GM19328 (cell line): ENCODE data around the gene FUT6.
"Not testable (repeated sequence)": the region's sequence is repeated elsewhere in the genome, so short reads cannot be mapped to it uniquely, and the experiment has no call there.

ENCODE experiments used
- ATAC-seq: cut with Tn5 transposase; IDR thresholded peaks from one replicate; pipeline ENCODE4 v1.9.1; 2021; ENCODE audit warnings: mild to moderate bottlenecking, moderate library complexity; ENCODE audit not compliant: unreplicated experiment

FUT6 gene

GRCh38 chr19:5857203-5858081 is 17.9 kb upstream of the FUT6 start:
- no peak for ATAC-seq

GRCh38 chr19:5855151-5855550 is 15.6 kb upstream of the FUT6 start:
- not testable (repeated sequence) for ATAC-seq

- not testable (repeated sequence) for ATAC-seq
These were observed 14.6 kb upstream of the FUT6 start for GRCh38 chr19:5854121-5854520.

GRCh38 chr19:5851302-5851701 is 11.8 kb upstream of the FUT6 start, which contains the start of gene FUT3:
Gene FUT3 (minus strand): TSS chr19:5851449.
- ATAC-seq: no peak

GRCh38 chr19:5850743-5851293 is 11.3 kb upstream of the FUT6 start:
- no peak for ATAC-seq

- no peak for ATAC-seq
These were observed 10.7 kb upstream of the FUT6 start for GRCh38 chr19:5850189-5850588.

GRCh38 chr19:5848621-5849020 is 9.1 kb upstream of the FUT6 start:
- not testable (repeated sequence) for ATAC-seq

- not testable (repeated sequence) for ATAC-seq
These were observed 8.3 kb upstream of the FUT6 start for GRCh38 chr19:5847846-5848245.

- ATAC-seq: no peak
These were observed 5.2 kb upstream of the FUT6 start for GRCh38 chr19:5844456-5845433.

GRCh38 chr19:5843295-5843927 is 3.9 kb upstream of the FUT6 start:
- no peak for ATAC-seq

- ATAC-seq: not testable (repeated sequence)
These were observed 2.2 kb upstream of the FUT6 start for GRCh38 chr19:5841735-5842111.

- no peak for ATAC-seq
These were observed 993 bp downstream of the FUT6 start for GRCh38 chr19:5838353-5839064.

GRCh38 chr19:5837761-5838352 is 1.6 kb downstream of the FUT6 start:
- no peak for ATAC-seq

- no peak for ATAC-seq
These were observed 6.8 kb downstream of the FUT6 start for GRCh38 chr19:5832527-5833216.

- ATAC-seq: no peak
These were observed 7.4 kb downstream of the FUT6 start for GRCh38 chr19:5832061-5832460.

- no peak for ATAC-seq
These were observed 8.3 kb downstream of the FUT6 start for GRCh38 chr19:5831159-5831558.

GRCh38 chr19:5829567-5830310 is 9.8 kb downstream of the FUT6 start:
- no peak for ATAC-seq
